Right atrium auricular region (tissue), 2 donors: Measurements from ENCODE around the gene PCDHA7. TPM values are rescaled to one million over a fixed set of nuclear protein-coding genes. Genes with fewer than 3 reads are reported as not detected.

Experiments used
- DNase-seq: peaks from one replicate; pipeline ENCODE4 v3.0.0-alpha.2; 2019; ENCODE audit warnings: low spot score
- H3K27ac ChIP-seq, 2 donors: fragments of 200-600 bp; sonication (generic); 1 replicate in 1 of 2; 2 replicates in 1 of 2; pipeline ENCODE4 v1.5.1; 2016 to 2019
- H3K27me3 ChIP-seq, 2 donors: fragments of 200-600 bp; sonication (generic); one replicate each; pipeline versions ENCODE4 v1.5.1 to v1.6.0; 2017 to 2019
- H3K36me3 ChIP-seq: fragments of 200-600 bp; sonication (generic); one replicate; pipeline ENCODE4 v1.5.1; 2016
- H3K4me1 ChIP-seq, 2 donors: fragments of 200-600 bp; sonication (generic); one replicate each; pipeline versions ENCODE4 v1.5.1 to v1.6.0; 2017 to 2019
- H3K4me3 ChIP-seq, 2 donors: fragments of 200-600 bp; sonication (generic); 1 replicate in 1 of 2; 2 replicates in 1 of 2; pipeline ENCODE4 v1.5.1; 2017 to 2019; ENCODE audit warnings: mild to moderate bottlenecking in 1 of 2, moderate library complexity in 1 of 2
- H3K9me3 ChIP-seq, 2 donors: fragments of 200-600 bp; sonication (generic); one replicate each; pipeline ENCODE4 v1.5.1; 2019
- total RNA-seq, 2 donors: library from RNA; depleted of rRNA; stranded (reverse); fragments of >200 nt; gene quantifications; one replicate each; pipeline ENCODE4 v1.1.0, GENCODE V29; 2016
- TF ChIP-seq, protein P1 (sequence below), 2 donors: fragments of 200-600 bp; sonication (generic); IDR thresholded peaks; one replicate each; pipeline ENCODE4 v1.5.1; 2019; ENCODE audit warnings: antibody characterized with exemption in 2 of 2

The PCDHA7 gene
- total RNA-seq, 2 donors from 2014 or later, result 0.07 TPM; not detected in 1

DNA sequence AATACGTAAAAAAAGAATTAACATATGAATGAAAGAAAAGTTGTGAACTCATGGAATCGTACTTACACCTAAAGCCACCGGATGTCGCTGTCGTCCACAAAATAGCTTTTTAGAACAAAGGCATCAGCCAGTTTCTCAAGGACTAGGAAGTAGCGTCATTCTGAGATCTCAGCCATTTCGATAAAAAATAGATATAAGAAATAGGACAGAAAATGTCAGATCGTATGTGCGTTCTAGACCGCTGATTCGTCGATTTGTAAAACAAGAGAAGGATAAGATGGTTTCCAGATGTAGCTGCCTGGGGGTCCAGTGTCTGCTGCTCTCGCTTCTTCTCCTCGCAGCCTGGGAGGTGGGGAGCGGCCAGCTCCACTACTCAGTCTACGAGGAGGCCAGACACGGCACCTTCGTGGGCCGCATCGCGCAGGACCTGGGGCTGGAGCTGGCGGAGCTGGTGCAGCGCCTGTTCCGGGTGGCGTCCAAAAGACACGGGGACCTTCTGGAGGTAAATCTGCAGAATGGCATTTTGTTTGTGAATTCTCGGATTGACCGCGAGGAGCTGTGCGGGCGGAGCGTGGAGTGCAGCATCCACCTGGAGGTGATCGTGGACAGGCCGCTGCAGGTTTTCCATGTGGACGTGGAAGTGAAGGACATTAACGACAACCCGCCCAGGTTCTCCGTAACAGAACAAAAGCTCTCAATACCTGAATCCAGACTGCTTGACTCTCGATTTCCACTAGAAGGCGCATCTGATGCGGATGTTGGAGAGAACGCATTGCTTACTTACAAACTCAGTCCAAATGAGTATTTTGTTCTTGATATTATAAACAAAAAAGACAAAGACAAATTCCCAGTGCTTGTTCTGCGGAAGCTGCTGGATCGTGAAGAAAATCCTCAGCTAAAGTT, 22.0 kb downstream of the PCDHA7 start, which contains the start of gene PCDHA10:
TSS of gene PCDHA10 (plus strand) at position 126 of the 903 bp plus-strand sequence. CDS start at position 278, 152 bp downstream.
- Histone ChIP-seq H3K27me3 (no peaks in the 10 kb centered on the region), H3K36me3 (no peaks in the 10 kb centered on the region), H3K4me1 (no peaks in the 10 kb centered on the region), H3K4me3 (peak within 1 kb of the TSS in 1 of 2 donors; percentile 36), H3K27ac (no peak within 1 kb of the TSS), H3K9me3 (peaks cover 0 to 19% of the 10 kb centered on the region in 2 donors)
- DNase-seq, result no peak
- TF ChIP-seq, protein P1, sequence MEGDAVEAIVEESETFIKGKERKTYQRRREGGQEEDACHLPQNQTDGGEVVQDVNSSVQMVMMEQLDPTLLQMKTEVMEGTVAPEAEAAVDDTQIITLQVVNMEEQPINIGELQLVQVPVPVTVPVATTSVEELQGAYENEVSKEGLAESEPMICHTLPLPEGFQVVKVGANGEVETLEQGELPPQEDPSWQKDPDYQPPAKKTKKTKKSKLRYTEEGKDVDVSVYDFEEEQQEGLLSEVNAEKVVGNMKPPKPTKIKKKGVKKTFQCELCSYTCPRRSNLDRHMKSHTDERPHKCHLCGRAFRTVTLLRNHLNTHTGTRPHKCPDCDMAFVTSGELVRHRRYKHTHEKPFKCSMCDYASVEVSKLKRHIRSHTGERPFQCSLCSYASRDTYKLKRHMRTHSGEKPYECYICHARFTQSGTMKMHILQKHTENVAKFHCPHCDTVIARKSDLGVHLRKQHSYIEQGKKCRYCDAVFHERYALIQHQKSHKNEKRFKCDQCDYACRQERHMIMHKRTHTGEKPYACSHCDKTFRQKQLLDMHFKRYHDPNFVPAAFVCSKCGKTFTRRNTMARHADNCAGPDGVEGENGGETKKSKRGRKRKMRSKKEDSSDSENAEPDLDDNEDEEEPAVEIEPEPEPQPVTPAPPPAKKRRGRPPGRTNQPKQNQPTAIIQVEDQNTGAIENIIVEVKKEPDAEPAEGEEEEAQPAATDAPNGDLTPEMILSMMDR (IDR thresholded peaks at IDR 0.05), result peak in 1 of 2 donors; percentile 45

DNA sequence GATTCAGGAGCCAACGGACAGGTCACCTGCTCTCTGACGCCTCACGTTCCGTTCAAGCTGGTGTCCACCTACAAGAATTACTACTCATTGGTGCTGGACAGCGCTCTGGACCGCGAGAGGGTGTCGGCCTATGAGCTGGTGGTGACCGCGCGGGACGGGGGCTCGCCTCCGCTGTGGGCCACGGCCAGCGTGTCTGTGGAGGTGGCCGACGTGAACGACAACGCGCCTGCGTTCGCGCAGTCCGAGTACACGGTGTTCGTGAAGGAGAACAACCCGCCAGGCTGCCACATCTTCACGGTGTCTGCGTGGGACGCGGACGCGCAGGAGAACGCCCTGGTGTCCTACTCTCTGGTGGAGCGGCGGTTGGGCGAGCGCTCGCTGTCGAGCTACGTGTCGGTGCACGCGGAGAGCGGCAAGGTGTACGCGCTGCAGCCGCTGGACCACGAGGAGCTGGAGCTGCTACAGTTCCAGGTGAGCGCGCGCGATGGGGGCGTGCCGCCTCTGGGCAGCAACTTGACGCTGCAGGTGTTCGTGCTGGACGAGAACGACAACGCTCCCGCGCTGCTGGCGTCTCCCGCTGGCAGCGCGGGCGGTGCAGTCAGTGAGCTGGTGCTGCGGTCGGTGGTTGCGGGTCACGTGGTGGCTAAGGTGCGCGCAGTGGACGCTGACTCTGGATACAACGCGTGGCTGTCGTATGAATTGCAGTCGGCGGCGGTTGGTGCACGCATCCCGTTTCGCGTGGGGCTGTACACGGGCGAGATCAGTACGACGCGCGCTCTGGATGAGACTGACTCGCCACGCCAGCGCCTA, 23.3 kb downstream of the PCDHA7 start:
- Histone ChIP-seq H3K27me3 (no peaks in the 10 kb centered on the region), H3K9me3 (peaks cover 0 to 29% of the 10 kb centered on the region in 2 donors), H3K27ac (no peak overlapping the region), H3K4me1 (no peaks in the 10 kb centered on the region), H3K4me3 (no peak overlapping the region), H3K36me3 (no peaks in the 10 kb centered on the region)
- TF ChIP-seq, protein P1 (IDR thresholded peaks at IDR 0.05), result no peak
- no peak for DNase-seq

DNA sequence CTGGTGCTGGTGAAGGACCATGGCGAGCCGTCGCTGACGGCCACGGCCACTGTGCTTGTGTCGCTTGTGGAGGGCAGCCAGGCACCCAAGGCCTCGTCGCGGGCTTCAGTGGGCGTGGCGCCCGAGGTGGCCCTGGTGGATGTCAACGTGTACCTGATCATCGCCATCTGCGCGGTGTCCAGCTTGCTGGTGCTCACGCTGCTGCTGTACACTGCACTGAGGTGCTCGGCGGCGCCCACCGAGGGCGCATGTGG, 23.8 kb downstream of the PCDHA7 start:
- H3K4me3 ChIP-seq, result no peak overlapping the region
- no peaks in the 10 kb centered on the region for H3K36me3 ChIP-seq
- H3K4me1 ChIP-seq, result no peaks in the 10 kb centered on the region
- no peaks in the 10 kb centered on the region for H3K27me3 ChIP-seq
- TF ChIP-seq, protein P1 (IDR thresholded peaks at IDR 0.05), result no peak
- no peak for DNase-seq
- H3K27ac ChIP-seq, result no peak overlapping the region
- peaks cover 0 to 32% of the 10 kb centered on the region in 2 donors for H3K9me3 ChIP-seq

DNA sequence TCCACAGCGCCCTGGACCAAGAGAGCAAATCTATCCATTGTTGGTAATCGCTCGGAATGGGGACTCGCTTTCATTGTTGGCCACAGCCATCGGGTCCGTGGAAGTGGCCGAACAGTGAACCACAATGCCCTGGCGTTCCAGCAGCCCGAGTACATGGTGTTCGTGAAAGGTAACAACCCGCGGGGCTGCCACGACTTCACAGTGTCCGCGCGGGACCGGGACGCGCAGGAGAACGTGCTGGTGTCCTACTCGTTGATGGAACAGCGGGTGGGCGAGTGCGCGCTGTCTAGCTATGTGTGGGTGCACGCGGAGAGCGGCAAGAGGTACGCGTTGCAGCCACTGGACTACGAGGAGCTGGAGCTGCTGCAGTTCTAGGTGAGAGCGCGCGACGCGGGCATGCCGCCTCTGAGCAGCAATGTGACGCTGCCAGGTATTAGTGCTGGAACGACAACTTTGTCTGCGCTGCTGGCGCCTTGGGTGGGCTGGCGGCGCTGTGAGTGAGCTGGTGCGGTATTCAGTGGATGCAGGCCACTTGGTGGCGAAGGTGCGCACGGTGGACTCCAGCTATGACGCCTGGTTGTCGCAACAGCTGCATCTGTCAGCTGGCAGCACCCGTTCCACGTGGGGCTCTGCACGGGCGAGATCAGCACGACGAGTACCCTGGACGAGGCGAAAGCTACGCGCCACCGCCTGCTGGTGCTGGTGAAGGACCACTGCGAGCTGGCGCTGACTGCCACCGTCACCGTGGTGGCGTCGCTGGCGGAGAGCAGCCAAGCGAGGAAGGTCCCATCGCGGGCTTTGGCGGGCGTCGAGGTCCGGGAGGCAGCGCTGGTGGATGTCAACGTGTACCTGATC, 28.6 kb downstream of the PCDHA7 start:
- Histone ChIP-seq H3K4me3 (no peak overlapping the region), H3K27ac (no peak overlapping the region), H3K9me3 (peaks cover 0 to 26% of the 10 kb centered on the region in 2 donors), H3K4me1 (no peaks in the 10 kb centered on the region), H3K27me3 (no peaks in the 10 kb centered on the region), H3K36me3 (no peaks in the 10 kb centered on the region)
- DNase-seq, result no peak
- TF ChIP-seq, protein P1 (IDR thresholded peaks at IDR 0.05), result no peak

DNA sequence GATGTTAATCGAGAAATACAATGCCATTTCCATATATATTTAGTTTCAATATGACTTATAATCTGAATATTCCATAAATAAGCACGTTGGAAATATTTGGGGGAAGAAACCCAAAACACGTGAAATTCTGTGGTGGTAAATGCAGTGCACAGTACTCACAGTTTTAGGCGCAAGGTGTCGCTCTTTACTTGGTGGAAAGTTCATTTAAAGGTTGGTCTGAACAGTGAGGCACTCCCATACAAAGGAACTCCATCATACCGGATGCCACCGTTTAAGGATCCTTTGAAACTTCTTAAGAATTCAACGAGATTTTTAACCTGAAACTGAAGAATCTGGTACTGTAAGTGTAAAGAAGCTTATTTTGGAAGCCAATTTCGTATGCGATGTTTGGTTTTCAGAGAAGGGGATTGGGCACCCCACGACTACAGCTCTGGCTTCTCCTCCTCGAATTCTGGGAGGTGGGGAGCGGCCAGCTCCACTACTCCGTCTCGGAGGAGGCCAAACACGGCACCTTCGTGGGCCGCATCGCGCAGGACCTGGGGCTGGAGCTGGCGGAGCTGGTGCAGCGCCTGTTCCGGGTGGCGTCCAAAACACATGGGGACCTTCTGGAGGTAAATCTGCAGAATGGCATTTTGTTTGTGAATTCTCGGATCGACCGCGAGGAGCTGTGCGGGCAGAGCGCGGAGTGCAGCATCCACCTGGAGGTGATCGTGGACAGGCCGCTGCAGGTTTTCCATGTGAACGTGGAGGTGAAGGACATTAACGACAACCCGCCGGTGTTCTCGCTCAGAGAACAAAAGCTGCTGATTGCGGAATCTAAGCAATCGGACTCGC, 34.9 kb downstream of the PCDHA7 start, which contains the start of gene PCDHA11:
TSS of gene PCDHA11 (plus strand) at position 237 of the 834 bp plus-strand sequence. CDS start at position 384, 147 bp downstream.
- TF ChIP-seq, protein P1 (IDR thresholded peaks at IDR 0.05), result peak in 1 of 2 donors; percentile 32
- no peaks in the 10 kb centered on the region for H3K4me1 ChIP-seq
- H3K36me3 ChIP-seq, result no peaks in the 10 kb centered on the region
- peaks cover 0 to 32% of the 10 kb centered on the region in 2 donors for H3K9me3 ChIP-seq
- H3K4me3 ChIP-seq, result peak within 1 kb of the TSS in 1 of 2 donors; percentile 7
- no peak for DNase-seq
- H3K27ac ChIP-seq, result no peak within 1 kb of the TSS
- no peaks in the 10 kb centered on the region for H3K27me3 ChIP-seq
